DND-41 (cell line): ENCODE data around the gene ATXN3.

Experiments
- EZH2 ChIP-seq: IDR thresholded peaks from 3 replicates; pipeline ENCODE4 v1.6.1; 2012; ENCODE audit warnings: borderline replicate concordance, low read depth, mild to moderate bottlenecking, moderate library complexity, low read length, inconsistent platforms; ENCODE audit not compliant: severe bottlenecking
- TF ChIP-seq, protein P1 (sequence below): IDR thresholded peaks from 2 replicates; pipeline ENCODE4 v1.5.1; 2012; ENCODE audit warnings: borderline replicate concordance, low read length, moderate library complexity, mild to moderate bottlenecking; ENCODE audit not compliant: poor library complexity, severe bottlenecking; ENCODE audit errors: extremely low read depth

DNA sequence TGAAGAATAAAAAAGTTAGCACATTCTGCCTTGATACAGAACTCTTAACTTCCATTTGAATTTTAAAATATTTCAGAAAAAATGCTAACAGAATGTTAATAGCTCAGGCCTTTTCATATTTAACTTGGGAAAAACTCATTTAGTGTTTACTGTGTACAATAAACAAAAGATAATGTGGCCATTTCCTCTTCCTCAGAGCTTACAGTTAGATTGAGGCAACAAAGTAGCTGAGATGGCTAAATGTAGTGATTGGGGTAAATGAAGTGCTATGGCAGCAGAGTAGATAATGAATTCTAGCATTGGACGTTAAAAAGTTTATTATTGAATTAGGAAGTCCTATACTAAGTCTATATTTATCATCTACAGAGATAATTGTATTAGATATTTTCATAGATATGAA lies 28.1 kb upstream of the ATXN3 start:
- TF ChIP-seq, protein P1, sequence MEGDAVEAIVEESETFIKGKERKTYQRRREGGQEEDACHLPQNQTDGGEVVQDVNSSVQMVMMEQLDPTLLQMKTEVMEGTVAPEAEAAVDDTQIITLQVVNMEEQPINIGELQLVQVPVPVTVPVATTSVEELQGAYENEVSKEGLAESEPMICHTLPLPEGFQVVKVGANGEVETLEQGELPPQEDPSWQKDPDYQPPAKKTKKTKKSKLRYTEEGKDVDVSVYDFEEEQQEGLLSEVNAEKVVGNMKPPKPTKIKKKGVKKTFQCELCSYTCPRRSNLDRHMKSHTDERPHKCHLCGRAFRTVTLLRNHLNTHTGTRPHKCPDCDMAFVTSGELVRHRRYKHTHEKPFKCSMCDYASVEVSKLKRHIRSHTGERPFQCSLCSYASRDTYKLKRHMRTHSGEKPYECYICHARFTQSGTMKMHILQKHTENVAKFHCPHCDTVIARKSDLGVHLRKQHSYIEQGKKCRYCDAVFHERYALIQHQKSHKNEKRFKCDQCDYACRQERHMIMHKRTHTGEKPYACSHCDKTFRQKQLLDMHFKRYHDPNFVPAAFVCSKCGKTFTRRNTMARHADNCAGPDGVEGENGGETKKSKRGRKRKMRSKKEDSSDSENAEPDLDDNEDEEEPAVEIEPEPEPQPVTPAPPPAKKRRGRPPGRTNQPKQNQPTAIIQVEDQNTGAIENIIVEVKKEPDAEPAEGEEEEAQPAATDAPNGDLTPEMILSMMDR: no peak
- TF ChIP-seq EZH2: no peak
